ENCODE results near the gene ASB1.

ASB1 gene

GRCh38 chr2:238446371-238446770 lies 19.6 kb downstream of the ASB1 start:
- DNase-seq = no peak

DNA sequence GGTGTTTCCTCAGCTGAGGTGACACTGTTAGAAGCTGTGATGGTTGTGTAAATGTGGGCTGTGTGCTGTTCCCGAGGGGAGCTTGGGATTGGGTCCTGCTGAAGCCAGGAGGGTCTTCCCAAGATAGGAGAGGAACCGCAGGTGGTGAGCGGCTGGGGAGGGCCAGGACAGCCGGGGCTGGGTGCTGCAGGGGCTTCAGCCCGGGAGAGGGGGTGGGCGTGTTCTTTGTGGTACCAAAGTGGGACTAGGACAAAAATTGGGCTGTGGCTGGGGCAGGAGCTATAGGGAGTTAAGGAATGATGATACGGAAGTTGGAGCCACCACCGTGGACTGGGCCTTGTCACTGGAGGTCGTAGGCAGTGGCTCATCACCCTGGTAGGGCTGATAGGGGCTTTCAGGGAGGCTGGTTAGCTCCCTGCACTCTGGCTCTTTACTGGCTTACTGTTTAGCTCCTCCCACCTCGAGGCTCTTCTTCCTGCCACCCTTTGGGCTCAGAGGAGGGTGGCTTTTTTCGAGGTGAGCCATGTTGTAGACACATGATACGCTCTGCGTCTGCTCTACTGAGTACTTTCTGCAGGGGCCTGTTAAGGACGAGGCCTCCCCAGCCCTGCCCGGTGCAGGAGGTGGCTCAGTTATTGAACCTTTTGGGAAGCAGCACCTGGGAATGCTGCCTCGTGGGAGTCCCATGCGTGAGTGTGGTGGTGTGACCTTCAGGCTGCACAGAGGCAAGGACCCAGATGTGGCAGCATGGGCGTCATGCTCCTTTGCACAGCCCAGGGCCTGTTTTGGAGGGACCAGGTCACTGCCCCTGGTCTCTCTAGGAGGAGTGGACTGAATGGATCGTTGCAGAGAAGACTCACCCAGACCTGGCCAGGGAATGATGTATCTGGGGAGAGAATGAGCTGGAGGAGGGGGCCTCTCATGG lies 21.6 kb downstream of the ASB1 start:
- DNase-seq = no peak

DNA sequence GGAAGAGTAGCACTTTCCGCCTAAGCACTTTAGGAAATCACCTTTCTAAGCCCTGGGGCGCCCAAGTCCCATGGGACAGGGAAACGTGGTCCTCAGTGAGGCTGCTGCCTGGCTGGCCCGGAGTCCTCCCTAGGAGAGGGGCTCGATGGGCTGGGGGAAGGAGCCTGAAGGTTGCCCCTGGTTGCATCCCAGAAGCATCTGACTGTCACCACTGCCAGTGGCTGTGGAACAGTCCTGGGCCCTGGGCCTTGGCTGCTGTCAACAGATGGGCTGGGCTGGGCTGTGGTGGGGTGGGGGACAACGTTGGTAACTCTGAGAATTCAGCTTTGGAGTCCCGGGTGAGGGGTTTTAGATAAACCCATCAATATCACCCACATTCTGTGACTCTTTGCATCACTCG lies 22.5 kb downstream of the ASB1 start:
- no peak for DNase-seq

- no peak for DNase-seq
Observed at GRCh38 chr2:238449909-238450417, 23.2 kb downstream of the ASB1 start.

DNA sequence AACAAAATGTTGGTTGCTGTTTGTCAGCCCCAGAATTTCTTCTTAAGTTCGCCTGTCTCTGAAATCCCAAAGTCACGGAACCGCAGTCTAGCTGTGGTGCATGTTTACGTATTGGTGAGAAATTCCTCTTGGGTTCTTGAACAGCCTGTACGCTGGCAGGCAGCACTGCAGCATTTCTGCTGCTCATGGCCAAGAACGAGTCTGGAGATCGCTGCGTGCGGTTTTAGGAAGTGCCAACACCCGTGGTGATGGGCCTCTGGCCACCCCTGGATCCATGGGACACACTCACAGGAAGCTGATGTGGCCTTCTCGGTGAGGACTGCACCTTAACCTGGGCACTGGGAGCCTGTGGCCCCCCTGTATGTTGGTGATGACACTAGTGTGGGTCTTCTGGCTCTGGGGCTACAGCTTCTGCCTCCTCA lies 23.7 kb downstream of the ASB1 start:
- DNase-seq = no peak

- no peak for DNase-seq
Observed at GRCh38 chr2:238453842-238454241, 27.1 kb downstream of the ASB1 start.

GRCh38 chr2:238456449-238456848 lies 29.7 kb downstream of the ASB1 start:
- DNase-seq = no peak

DNA sequence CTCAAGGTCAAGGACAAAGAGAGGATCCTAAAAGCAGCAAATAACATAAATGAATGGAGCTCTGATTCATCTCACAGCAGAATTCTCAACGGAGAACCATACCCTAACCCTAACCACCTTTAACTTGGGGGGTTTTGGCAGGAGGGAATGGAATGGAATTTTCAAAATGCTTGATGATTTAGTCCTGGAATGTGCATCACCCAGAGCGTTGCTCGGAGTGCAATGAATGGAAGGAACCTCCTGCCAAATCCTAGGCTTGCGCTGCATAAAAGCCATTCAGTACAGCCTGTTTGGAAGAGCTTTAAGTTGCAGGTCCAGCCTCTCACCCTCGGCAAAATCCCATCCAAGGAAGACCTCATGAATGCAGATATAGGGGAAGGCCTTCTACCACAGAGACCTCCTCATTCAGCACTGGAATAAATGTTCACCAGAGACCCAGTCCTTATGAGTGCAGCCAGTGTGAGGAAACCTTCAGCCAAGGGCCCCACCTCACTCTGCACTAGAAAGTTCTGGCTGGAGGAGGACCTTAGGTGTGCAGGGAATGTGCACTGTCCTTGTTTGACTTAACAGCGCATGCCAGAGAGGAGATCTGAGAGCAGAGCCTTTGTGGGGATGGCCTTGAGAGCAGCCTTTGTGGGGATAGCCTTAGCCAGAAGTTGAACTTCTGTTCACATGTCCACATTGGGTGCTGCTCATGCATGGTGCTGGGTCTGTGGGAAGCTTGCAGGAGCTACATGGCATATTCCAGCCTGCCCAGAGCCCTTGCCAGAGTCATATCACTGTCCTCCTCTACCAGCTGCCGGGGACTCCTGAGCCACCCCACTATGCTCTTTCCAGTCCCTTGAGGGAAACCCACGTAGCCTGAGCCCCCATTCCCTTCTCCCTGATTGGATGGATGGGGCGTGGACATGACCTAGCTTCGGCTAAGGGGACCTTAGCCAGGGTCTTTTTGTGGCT lies 30.5 kb downstream of the ASB1 start:
- DNase-seq = no peak

DNA sequence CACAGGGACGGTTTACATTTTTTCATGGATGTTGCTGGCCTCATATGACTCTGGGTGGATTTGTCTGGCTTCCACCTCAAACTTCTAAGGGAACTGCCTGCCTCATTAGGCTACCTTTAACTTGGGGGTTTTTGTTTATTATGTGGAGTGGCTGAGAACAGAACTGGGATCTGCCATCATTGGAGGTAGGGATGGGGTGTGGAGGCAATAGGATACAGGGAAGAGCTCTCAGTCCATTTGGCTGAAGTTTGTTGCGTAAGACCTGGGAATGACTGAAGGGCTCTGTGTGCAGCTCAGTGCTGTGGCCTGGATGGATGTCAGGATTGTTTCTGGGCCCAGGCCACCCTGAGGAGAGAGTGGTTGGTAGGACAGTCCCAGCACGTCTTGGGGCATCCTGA lies 31.2 kb downstream of the ASB1 start:
- DNase-seq = no peak

DNA sequence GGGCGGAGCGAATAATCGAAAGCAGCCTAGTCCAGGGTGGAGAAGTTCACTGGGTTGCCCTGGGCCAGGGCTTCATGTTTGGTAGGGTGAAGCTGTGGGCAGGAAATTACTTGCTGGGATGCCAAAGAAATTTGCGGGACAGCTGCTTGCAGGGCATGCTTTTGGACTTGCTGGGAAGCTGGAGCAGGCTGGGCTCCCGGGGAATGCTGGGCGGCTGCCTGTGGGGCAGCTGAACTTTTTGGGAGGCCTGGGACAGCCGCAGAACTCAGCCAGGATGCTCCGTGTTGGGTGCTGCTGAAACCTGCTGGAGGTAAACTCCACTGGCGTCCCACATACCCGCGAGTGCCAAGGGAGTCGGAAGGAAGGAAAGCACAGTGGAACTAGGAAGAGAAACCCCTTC lies 31.9 kb downstream of the ASB1 start:
- DNase-seq = no peak

DNA sequence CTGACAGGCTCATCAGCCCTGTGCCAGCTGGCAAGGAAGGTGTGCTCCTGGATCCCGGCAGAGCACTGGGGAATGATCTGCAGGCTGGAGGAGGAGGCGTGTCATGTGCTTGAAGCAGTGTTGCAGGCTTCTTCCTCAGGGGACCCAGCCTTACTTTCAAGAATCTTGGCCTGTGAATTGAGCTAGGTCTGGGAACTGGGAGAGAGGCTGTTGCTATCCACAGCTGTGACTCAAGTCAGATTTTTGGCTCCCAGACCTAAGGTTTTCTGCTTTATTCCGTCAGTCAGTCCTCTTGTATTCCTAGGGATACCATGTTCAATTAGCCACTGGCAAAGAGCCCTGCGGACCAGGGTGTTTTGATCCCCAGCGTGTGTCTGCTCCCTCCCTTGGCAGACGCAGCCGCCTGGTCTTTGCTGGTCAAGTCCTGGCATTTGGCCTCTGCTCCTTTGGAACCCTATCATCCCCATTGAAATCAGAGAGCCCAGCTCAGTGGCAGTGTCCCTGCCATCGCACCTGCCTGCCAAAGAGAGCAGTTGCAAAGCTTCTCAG lies 32.4 kb downstream of the ASB1 start:
- DNase-seq = no peak

GRCh38 chr2:238461051-238461450 lies 34.3 kb downstream of the ASB1 start:
- DNase-seq = no peak

- DNase-seq = no peak
Observed at GRCh38 chr2:238461491-238461890, 34.8 kb downstream of the ASB1 start.

- DNase-seq = no peak
Observed at GRCh38 chr2:238461916-238462315, 35.2 kb downstream of the ASB1 start.

GRCh38 chr2:238462782-238463396 lies 36.2 kb downstream of the ASB1 start:
- peak; percentile 12 for DNase-seq

DNA sequence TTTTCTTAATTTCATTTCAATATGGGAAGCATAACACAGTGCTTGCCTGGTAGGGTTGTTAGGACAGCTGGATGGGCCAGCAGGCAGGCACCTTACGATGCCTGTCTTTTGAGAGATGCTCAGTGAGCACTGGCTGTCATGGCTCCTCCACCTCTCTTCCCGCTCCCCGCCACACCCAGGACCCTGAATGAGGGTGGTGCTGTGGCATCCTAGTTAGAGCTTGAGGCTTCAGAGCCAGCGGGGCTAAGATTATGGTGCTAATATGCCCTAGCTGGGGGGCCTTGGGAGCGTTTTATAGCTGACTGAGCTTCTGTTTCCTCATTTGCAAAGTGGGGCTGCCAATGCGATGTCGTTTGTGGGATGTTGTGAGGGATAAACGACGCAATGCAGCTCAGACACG lies 37.7 kb downstream of the ASB1 start:
- DNase-seq = no peak

- no peak for DNase-seq
Observed at GRCh38 chr2:238465487-238466242, 38.9 kb downstream of the ASB1 start.

- DNase-seq = no peak
Observed at GRCh38 chr2:238466243-238466756, 39.6 kb downstream of the ASB1 start.

GRCh38 chr2:238467062-238467461 lies 40.3 kb downstream of the ASB1 start:
- no peak for DNase-seq

DNA sequence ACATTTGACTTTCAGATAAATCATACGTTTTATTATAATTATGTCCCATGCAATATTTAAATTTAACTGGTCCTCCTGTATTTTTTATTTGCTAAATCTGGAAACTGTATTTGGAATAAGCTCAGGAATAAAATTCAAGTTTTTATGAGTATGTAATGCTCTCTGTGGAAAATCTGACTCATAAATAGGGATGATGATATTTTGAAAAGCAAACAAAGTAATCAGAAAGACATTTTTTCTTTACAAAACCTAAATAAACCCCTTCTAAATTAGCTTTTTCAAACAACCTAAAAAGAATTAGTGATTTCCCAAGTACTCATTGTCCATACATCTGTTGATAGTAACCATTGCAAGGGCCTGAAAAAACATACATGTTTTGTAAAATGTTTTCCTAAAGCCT lies 41.1 kb downstream of the ASB1 start:
- no peak for DNase-seq

DNA sequence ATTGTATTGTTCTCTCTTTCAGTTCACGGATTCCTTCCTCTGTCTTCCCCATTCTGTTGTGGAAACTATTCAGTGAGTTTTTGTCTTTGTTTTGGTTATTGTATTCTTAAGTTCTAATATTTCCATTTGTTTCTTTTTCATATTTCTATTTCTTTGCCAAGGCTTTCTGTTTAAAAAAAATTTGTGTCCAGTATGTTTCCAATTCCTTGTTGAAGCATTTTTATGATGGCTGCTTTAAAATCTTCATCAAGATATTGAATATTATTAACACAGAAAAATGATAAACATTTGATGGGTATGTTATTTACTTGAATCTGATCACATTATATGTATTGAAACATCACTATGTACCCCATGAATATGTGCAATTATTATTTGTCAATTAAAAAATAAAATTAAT lies 42.4 kb downstream of the ASB1 start:
- no peak for DNase-seq

- no peak for DNase-seq
Observed at GRCh38 chr2:238473014-238473413, 46.3 kb downstream of the ASB1 start.
